Hypothalamus (tissue), 51 donors: ENCODE measurements around the gene ZNF668.
"Not testable (repeated sequence)": the region's sequence is repeated elsewhere in the genome, so short reads cannot be mapped to it uniquely, and the experiment has no call there.

Experiments
- DNase-seq, 51 donors: peaks; one replicate each; lab custom pipeline; 2025; lab: John Stamatoyannopoulos, UW

The ZNF668 gene

DNA sequence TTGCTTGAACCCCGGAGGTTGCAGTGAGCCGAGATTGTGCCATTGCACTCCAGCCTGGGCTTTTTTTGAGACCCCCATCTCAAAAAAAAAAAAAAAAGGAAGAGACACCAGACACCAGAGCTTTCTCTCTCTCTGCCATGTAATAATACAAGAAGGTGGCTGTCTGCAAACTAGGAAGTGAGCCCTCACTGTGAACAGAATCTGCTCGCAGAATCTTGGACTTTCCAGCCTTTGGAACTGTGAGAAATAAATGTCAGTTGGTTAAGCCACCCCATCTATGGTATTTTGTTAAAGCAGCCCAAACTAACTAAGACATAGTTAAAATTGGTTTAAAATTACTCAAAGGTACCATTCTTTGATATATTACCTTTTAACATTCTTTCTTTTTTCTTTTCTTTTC lies 53.5 kb downstream of the ZNF668 start:
- no peak for DNase-seq

DNA sequence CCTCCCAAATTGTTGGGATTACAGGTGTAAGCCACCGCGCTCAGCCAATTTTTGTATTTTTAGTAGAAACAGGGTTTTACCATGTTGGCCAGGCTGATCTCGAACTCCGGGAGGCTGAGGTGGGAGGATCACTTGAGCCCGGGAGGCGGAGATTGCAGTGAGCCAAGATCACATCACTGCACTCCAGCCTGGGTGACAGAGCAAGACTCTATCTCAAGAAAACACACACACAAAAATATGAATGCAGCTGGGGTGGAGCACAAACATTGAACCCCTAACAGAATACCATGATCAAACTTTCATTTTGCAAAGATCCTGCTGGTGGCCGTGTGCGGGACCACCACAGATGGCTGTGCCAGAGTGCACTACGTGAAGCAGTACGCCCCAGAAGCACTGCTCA lies 56.3 kb downstream of the ZNF668 start:
- not testable (repeated sequence) for DNase-seq

DNA sequence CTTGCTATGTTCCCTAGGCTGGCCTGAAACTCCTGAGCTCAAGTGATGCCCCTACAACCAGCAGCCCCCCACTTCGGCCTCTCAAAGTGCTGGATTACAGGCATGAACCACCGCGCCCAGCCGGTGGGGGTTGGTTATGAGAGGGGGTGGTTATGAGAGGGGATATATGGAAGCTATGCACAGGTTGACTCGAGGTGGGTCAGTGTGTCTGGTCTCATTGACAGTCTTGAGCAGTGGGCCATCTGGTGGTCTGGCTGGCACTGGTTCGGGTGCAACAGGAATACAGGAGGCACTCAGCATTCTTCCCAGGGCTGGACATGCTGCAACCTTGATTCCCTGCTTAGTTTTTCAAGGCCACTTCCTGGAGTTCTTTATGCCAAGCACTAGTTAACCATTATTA lies 58.0 kb downstream of the ZNF668 start:
- no peak for DNase-seq

DNA sequence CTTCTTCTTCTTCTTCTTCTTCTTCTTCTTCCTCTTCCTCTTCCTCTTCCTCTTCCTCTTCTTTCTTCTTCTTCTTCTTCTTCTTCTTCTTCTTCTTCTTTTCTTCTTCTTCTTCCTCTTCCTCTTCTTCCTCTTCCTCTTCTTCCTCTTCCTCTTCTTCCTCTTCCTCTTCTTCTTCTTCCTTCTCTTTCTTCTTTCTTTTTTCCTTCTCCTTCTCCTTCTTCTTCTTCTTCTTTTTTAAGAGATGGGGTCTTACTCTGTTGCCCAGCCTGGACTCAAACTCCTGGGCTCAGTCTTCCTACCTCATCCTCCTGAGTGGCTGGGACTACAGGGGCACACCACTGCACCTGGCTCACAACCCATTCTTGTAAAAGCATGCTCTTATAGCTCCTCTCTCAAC lies 60.7 kb downstream of the ZNF668 start:
- DNase-seq, result not testable (repeated sequence)

DNA sequence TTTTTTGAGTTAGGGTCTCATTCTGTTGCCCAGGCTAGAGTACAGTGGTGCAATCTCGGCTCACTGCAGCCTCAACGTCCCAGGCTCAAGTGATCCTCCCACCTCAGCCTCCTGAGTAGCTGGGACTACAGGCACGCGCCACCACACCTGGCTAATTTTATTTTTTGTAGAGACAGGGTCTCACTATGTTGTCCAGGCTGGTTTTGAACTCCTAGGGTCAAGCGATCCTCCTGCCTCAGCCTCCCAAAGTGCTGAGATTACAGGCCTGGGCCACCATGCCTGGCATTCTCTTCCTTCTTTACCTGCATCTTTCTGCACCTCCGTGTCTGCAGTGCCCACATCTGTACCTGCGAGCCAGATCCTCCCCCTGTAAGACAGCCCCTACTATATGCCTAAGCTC lies 62.2 kb downstream of the ZNF668 start:
- DNase-seq, result not testable (repeated sequence)
